Smooth muscle cell (in vitro differentiated cells): ENCODE data around the gene GPR37L1. TPM values are rescaled to one million over a fixed set of nuclear protein-coding genes. Genes with fewer than 3 reads are reported as not detected.

Source experiments
- DNase-seq: peaks from one replicate; lab custom pipeline; 2025; ENCODE audit not compliant: unreplicated experiment; lab: John Stamatoyannopoulos, UW
- H2AFZ ChIP-seq: fragments of 200-600 bp; sonication (generic); 2 replicates; pipeline ENCODE4 v1.6.0; 2016; ENCODE audit warnings: antibody characterized with exemption, low read depth, mild to moderate bottlenecking
- H3F3A ChIP-seq: fragments of 200-600 bp; sonication (generic); 2 replicates; pipeline ENCODE4 v1.6.0; 2017; ENCODE audit warnings: antibody characterized with exemption, low read depth
- H3K27ac ChIP-seq: fragments of 200-600 bp; sonication (generic); 2 replicates; pipeline ENCODE4 v1.5.1; 2016; ENCODE audit warnings: low read depth, mild to moderate bottlenecking
- H3K27me3 ChIP-seq: fragments of 200-600 bp; sonication (generic); 2 replicates; pipeline ENCODE4 v1.6.1; 2016; ENCODE audit warnings: low read depth, mild to moderate bottlenecking
- H3K36me3 ChIP-seq: fragments of 200-600 bp; sonication (generic); 2 replicates; pipeline ENCODE4 v1.5.1; 2016; ENCODE audit warnings: low read depth
- H3K4me1 ChIP-seq: fragments of 200-600 bp; sonication (generic); 2 replicates; pipeline ENCODE4 v1.5.1; 2016; ENCODE audit warnings: low read depth
- H3K4me2 ChIP-seq: fragments of 200-600 bp; sonication (generic); 2 replicates; pipeline ENCODE4 v1.6.0; 2016; ENCODE audit warnings: mild to moderate bottlenecking
- H3K4me3 ChIP-seq: fragments of 200-600 bp; sonication (generic); 2 replicates; pipeline ENCODE4 v1.5.1; 2016; ENCODE audit warnings: mild to moderate bottlenecking
- H3K79me2 ChIP-seq: fragments of 200-600 bp; sonication (generic); 2 replicates; pipeline ENCODE4 v1.6.0; 2016; ENCODE audit warnings: low read depth, mild to moderate bottlenecking
- H3K9ac ChIP-seq: fragments of 200-600 bp; sonication (generic); 2 replicates; pipeline ENCODE4 v1.6.0; 2016; ENCODE audit warnings: low read depth
- H3K9me3 ChIP-seq: fragments of 200-600 bp; sonication (generic); replicated peaks from 2 replicates; pipeline ENCODE4 v1.5.1; 2016; ENCODE audit warnings: low read depth
- H4K20me1 ChIP-seq: fragments of 200-600 bp; sonication (generic); 2 replicates; pipeline ENCODE4 v1.6.0; 2016; ENCODE audit warnings: low read depth
- WGBS: methylation state at CpG from one replicate; pipeline ENCODE4 v1.1.7; 2016; ENCODE audit warnings: low lambda C conversion rate; 5-methylcytosine and 5-hydroxymethylcytosine counted together
- polyA plus RNA-seq: library from polyadenylated mRNA; unstranded; fragments of >200 nt; fragmentation: Nextera tagmentation; extraction: Ambion mirVana; gene quantifications from 2 replicates; pipeline ENCODE4 v1.2.1, GENCODE V29; 2016
- total RNA-seq: library from RNA; depleted of rRNA; stranded (reverse); fragments of >200 nt; gene quantifications from 2 replicates; pipeline ENCODE4 v1.2.3, GENCODE V29; 2014
- TF ChIP-seq, protein P1 (sequence below): fragments of 200-600 bp; sonication (generic); IDR thresholded peaks from 2 replicates; pipeline ENCODE4 v1.5.1; 2017; ENCODE audit warnings: borderline replicate concordance, mild to moderate bottlenecking, antibody characterized with exemption; ENCODE audit not compliant: insufficient read depth, poor library complexity, severe bottlenecking

The GPR37L1 gene, protein sequence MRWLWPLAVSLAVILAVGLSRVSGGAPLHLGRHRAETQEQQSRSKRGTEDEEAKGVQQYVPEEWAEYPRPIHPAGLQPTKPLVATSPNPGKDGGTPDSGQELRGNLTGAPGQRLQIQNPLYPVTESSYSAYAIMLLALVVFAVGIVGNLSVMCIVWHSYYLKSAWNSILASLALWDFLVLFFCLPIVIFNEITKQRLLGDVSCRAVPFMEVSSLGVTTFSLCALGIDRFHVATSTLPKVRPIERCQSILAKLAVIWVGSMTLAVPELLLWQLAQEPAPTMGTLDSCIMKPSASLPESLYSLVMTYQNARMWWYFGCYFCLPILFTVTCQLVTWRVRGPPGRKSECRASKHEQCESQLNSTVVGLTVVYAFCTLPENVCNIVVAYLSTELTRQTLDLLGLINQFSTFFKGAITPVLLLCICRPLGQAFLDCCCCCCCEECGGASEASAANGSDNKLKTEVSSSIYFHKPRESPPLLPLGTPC
- total RNA-seq = not detected in 2 replicates
- 0.05 TPM in 1 of 2 replicates, not detected in the other for polyA plus RNA-seq

DNA sequence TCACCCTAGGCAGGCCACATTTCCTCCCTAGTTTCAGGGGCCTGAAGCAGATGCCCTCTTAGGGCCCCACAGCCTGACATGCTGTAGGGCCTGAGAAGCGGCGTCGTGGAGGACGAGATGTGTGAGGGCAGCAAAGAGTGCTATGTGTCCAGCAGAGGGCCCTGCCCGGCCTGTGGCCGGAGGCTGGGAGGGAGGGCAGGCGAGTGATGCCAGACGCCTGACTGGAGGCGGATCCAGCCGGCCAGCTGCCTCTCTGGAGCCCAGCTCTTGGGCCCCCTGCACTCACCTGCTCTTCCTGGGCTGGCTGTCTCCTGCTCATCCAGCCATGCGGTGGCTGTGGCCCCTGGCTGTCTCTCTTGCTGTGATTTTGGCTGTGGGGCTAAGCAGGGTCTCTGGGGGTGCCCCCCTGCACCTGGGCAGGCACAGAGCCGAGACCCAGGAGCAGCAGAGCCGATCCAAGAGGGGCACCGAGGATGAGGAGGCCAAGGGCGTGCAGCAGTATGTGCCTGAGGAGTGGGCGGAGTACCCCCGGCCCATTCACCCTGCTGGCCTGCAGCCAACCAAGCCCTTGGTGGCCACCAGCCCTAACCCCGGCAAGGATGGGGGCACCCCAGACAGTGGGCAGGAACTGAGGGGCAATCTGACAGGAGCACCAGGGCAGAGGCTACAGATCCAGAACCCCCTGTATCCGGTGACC lies at the start of gene GPR37L1:
Gene GPR37L1, plus strand, starts transcription at position 279 of the 697 bp plus-strand sequence. Its CDS starts 47 bp downstream, at position 326.
- Histone ChIP-seq H3K9me3 (no peaks in the 10 kb centered on the region), H3K4me1 (no peaks in the 10 kb centered on the region), H3K27me3 (no peaks in the 10 kb centered on the region), H3K79me2 (no peaks in the 10 kb centered on the region), H3K4me3 (no peak within 1 kb of the TSS), H3K36me3 (no peaks in the 10 kb centered on the region), H4K20me1 (no peaks in the 10 kb centered on the region), H3F3A (no peaks in the 10 kb centered on the region), H3K27ac (no peak within 1 kb of the TSS), H2AFZ (no peak within 1 kb of the TSS), H3K4me2 (no peak within 1 kb of the TSS), H3K9ac (no peak within 1 kb of the TSS)
- TF ChIP-seq, protein P1, sequence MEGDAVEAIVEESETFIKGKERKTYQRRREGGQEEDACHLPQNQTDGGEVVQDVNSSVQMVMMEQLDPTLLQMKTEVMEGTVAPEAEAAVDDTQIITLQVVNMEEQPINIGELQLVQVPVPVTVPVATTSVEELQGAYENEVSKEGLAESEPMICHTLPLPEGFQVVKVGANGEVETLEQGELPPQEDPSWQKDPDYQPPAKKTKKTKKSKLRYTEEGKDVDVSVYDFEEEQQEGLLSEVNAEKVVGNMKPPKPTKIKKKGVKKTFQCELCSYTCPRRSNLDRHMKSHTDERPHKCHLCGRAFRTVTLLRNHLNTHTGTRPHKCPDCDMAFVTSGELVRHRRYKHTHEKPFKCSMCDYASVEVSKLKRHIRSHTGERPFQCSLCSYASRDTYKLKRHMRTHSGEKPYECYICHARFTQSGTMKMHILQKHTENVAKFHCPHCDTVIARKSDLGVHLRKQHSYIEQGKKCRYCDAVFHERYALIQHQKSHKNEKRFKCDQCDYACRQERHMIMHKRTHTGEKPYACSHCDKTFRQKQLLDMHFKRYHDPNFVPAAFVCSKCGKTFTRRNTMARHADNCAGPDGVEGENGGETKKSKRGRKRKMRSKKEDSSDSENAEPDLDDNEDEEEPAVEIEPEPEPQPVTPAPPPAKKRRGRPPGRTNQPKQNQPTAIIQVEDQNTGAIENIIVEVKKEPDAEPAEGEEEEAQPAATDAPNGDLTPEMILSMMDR = peak; percentile 30
- 49% methylated on average over 19 of the region's 19 CpGs for WGBS
- no peak for DNase-seq

DNA sequence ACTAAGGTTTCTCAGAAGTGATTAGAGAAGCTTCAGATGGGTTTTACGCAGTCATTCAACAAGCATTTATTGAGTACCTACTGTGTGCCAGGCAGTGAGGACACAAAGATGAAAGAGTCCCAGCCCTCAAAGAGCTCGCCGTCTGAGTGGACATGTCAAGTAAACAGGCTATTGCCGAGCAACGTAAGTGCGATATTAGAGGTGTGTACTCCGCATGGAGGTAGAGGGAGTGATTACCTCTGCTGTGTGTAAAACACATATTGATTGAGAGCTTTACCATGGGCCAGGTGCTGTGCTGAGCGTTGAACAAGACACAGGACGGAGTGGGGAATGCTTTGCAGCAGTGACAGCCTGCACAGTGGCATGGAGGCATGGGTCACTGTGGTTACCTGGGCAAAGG lies 49.5 kb upstream of the GPR37L1 start:
- no peak overlapping the region for H3K27ac ChIP-seq
- H3F3A ChIP-seq = peaks cover 18% of the 10 kb centered on the region
- no peak overlapping the region for H3K9ac ChIP-seq
- H3K27me3 ChIP-seq = no peaks in the 10 kb centered on the region
- H4K20me1 ChIP-seq = no peaks in the 10 kb centered on the region
- H3K4me3 ChIP-seq = no peak overlapping the region
- no peaks in the 10 kb centered on the region for H3K36me3 ChIP-seq
- WGBS = over 99% methylated on average over 9 of the region's 9 CpGs
- no peaks in the 10 kb centered on the region for H3K79me2 ChIP-seq
- H3K4me1 ChIP-seq = peaks cover 8% of the 10 kb centered on the region
- no peak for DNase-seq
- H3K4me2 ChIP-seq = no peak overlapping the region
- TF ChIP-seq, protein P1 = no peak
- no peaks in the 10 kb centered on the region for H3K9me3 ChIP-seq
- H2AFZ ChIP-seq = no peak overlapping the region

DNA sequence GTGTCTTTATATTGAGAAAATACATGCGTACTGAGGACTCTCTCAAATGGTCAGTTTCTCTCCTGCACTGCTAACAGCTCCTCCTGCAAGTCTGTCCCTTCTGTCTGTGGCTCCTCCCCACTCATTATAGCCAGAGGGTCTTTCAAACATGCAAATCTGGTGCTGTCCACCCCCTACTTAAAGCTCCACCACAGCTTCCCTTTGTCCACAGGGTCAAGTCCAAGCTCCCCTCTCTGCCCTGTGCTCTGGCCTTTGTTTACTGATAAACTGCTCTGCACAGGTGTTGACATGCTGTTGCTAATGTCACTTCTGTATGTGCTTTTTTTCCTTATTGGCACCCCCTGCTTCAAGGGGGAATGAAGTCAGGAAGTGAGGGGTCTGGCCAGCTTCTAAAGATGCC lies 47.7 kb upstream of the GPR37L1 start:
- no peak overlapping the region for H2AFZ ChIP-seq
- no peak overlapping the region for H3K4me3 ChIP-seq

More for the DNA sequence above, 47.7 kb upstream of the GPR37L1 start:
- no peak for DNase-seq
- no peaks in the 10 kb centered on the region for H4K20me1 ChIP-seq
- 90% methylated on average over 1 of the region's 1 CpG for WGBS
- no peaks in the 10 kb centered on the region for H3K27me3 ChIP-seq
- TF ChIP-seq, protein P1 = no peak
- H3K9ac ChIP-seq = no peak overlapping the region
- H3K4me2 ChIP-seq = no peak overlapping the region
- H3F3A ChIP-seq = peaks cover 18% of the 10 kb centered on the region
- no peaks in the 10 kb centered on the region for H3K36me3 ChIP-seq
- no peaks in the 10 kb centered on the region for H3K4me1 ChIP-seq
- H3K9me3 ChIP-seq = no peaks in the 10 kb centered on the region
- no peak overlapping the region for H3K27ac ChIP-seq
- H3K79me2 ChIP-seq = no peaks in the 10 kb centered on the region
